H9 (cell line): ENCODE data around the gene MAPK8. TPM values are rescaled to one million over a fixed set of nuclear protein-coding genes. Genes with fewer than 3 reads are reported as not detected.

Source experiments
- DNase-seq: peaks from one replicate; pipeline ENCODE4 v3.0.0-alpha.2; 2017
- H2AFZ ChIP-seq: one replicate; pipeline ENCODE4 v1.6.1; 2013; ENCODE audit warnings: mild to moderate bottlenecking, low read length, control low read depth, moderate library complexity
- H2AK5ac ChIP-seq: 2 replicates; pipeline ENCODE4 v1.6.1; 2013; ENCODE audit warnings: low read length, control low read depth, mixed read lengths; ENCODE audit not compliant: insufficient read length
- H2BK120ac ChIP-seq: one replicate; pipeline ENCODE4 v1.6.1; 2013; ENCODE audit warnings: low read depth, mild to moderate bottlenecking, low read length, control low read depth, inconsistent platforms; ENCODE audit not compliant: poor library complexity, severe bottlenecking
- H2BK12ac ChIP-seq: 2 replicates; pipeline ENCODE4 v1.6.1; 2013; ENCODE audit warnings: low read length, control low read depth, mixed read lengths, low read depth; ENCODE audit not compliant: insufficient read length
- H2BK15ac ChIP-seq: 2 replicates; pipeline ENCODE4 v1.6.1; 2013; ENCODE audit warnings: low read depth, low read length, control low read depth
- H2BK20ac ChIP-seq: one replicate; pipeline ENCODE4 v1.6.1; 2013; ENCODE audit warnings: low read depth, mild to moderate bottlenecking, low read length, control low read depth, inconsistent platforms; ENCODE audit not compliant: poor library complexity, severe bottlenecking
- H2BK5ac ChIP-seq: 2 replicates; pipeline ENCODE4 v1.6.1; 2013; ENCODE audit warnings: low read length, control low read depth, mixed read lengths; ENCODE audit not compliant: insufficient read length
- H3K14ac ChIP-seq: 2 replicates; pipeline ENCODE4 v1.6.1; 2013; ENCODE audit warnings: low read length, control low read depth; ENCODE audit not compliant: insufficient read depth
- H3K18ac ChIP-seq: 2 replicates; pipeline ENCODE4 v1.6.1; 2013; ENCODE audit warnings: low read depth, mild to moderate bottlenecking, mixed read lengths, low read length, control low read depth; ENCODE audit not compliant: insufficient read length
- H3K23ac ChIP-seq: 2 replicates; pipeline ENCODE4 v1.6.1; 2013; ENCODE audit warnings: low read length, control low read depth, mixed read lengths, low read depth; ENCODE audit not compliant: insufficient read length
- H3K23me2 ChIP-seq: 2 replicates; pipeline ENCODE4 v1.6.1; 2013; ENCODE audit warnings: low read depth, mild to moderate bottlenecking, mixed read lengths, low read length, control low read depth; ENCODE audit not compliant: insufficient read length, poor library complexity, severe bottlenecking
- H3K27ac ChIP-seq: 2 replicates; pipeline ENCODE4 v1.5.1; 2013; ENCODE audit warnings: low read length, control low read depth, mixed read lengths, low read depth; ENCODE audit not compliant: insufficient read length
- H3K27me3 ChIP-seq: 2 replicates; pipeline ENCODE4 v1.6.1; 2013; ENCODE audit warnings: low read length, control low read depth, inconsistent platforms; ENCODE audit not compliant: insufficient read depth
- H3K4ac ChIP-seq: 2 replicates; pipeline ENCODE4 v1.6.1; 2013; ENCODE audit warnings: low read depth, mild to moderate bottlenecking, control low read depth, inconsistent platforms, low read length, moderate library complexity
- H3K4me1 ChIP-seq: 2 replicates; pipeline ENCODE4 v1.6.1; 2013; ENCODE audit warnings: low read length, control low read depth, inconsistent platforms; ENCODE audit not compliant: insufficient read depth
- H3K4me2 ChIP-seq: 2 replicates; pipeline ENCODE4 v1.6.1; 2013; ENCODE audit warnings: low read length, control low read depth, mixed read lengths; ENCODE audit not compliant: insufficient read length, insufficient read depth
- H3K56ac ChIP-seq: 2 replicates; pipeline ENCODE4 v1.6.1; 2013; ENCODE audit warnings: low read depth, mild to moderate bottlenecking, mixed read lengths, low read length, control low read depth; ENCODE audit not compliant: insufficient read length
- H3K79me1 ChIP-seq: 2 replicates; pipeline ENCODE4 v1.6.1; 2013; ENCODE audit warnings: low read depth, mild to moderate bottlenecking, moderate library complexity, low read length, control low read depth, inconsistent platforms; ENCODE audit not compliant: insufficient read depth, poor library complexity, severe bottlenecking
- H3K79me2 ChIP-seq: 2 replicates; pipeline ENCODE4 v1.6.1; 2013; ENCODE audit warnings: low read length, control low read depth, inconsistent platforms; ENCODE audit not compliant: insufficient read depth
- H3K9ac ChIP-seq: 2 replicates; pipeline ENCODE4 v1.6.1; 2013; ENCODE audit warnings: low read length, control low read depth, mixed read lengths; ENCODE audit not compliant: insufficient read length; ENCODE audit errors: extremely low read depth
- H3K9me3 ChIP-seq: one replicate; pipeline ENCODE4 v1.6.1; 2013; ENCODE audit warnings: low read depth, low read length, inconsistent platforms; ENCODE audit not compliant: control insufficient read depth
- H3T11ph ChIP-seq: one replicate; pipeline ENCODE4 v1.6.1; 2013; ENCODE audit warnings: mild to moderate bottlenecking, low read length, control low read depth, inconsistent platforms
- H4K20me1 ChIP-seq: one replicate; pipeline ENCODE4 v1.6.1; 2013; ENCODE audit not compliant: control insufficient read depth, insufficient read length, insufficient read depth
- H4K5ac ChIP-seq: 2 replicates; pipeline ENCODE4 v1.6.1; 2013; ENCODE audit warnings: low read depth, mild to moderate bottlenecking, mixed read lengths, low read length, control low read depth; ENCODE audit not compliant: insufficient read length
- H4K8ac ChIP-seq: replicated peaks from 2 replicates; pipeline ENCODE4 v1.6.1; 2013; ENCODE audit warnings: low read length, control low read depth, mixed read lengths, low read depth; ENCODE audit not compliant: insufficient read length
- H4K91ac ChIP-seq: 2 replicates; pipeline ENCODE4 v1.6.1; 2013; ENCODE audit warnings: low read depth, mild to moderate bottlenecking, moderate library complexity, mixed read lengths, low read length, control low read depth; ENCODE audit not compliant: insufficient read length
- H3K27ac Mint-ChIP-seq, 3 experiments: 2 replicates in 2 of 3; 3 replicates in 1 of 3; pipeline ENCODE4 v1.8.0; 2020 to 2021; ENCODE audit warnings: mixed read lengths in 3 of 3, mild to moderate bottlenecking in 1 of 3, moderate library complexity in 1 of 3
- H3K27me3 Mint-ChIP-seq: 2 replicates; pipeline ENCODE4 v1.8.0; 2021; ENCODE audit warnings: low read depth, mild to moderate bottlenecking, moderate library complexity, mixed read lengths
- H3K36me3 Mint-ChIP-seq, 3 experiments: 2 replicates in 2 of 3; 3 replicates in 1 of 3; pipeline ENCODE4 v1.8.0; 2020 to 2021; ENCODE audit warnings: low read depth in 3 of 3, mixed read lengths in 3 of 3; ENCODE audit not compliant: insufficient read depth in 1 of 3
- H3K4me1 Mint-ChIP-seq, 2 experiments: 2 replicates each; pipeline ENCODE4 v1.8.0; 2020; ENCODE audit warnings: mixed read lengths in 2 of 2
- H3K4me3 Mint-ChIP-seq, 2 experiments: 2 replicates in 1 of 2; 3 replicates in 1 of 2; pipeline ENCODE4 v1.8.0; 2020 to 2021; ENCODE audit warnings: mild to moderate bottlenecking in 2 of 2, mixed read lengths in 2 of 2, moderate library complexity in 1 of 2
- H3K9me3 Mint-ChIP-seq, 2 experiments: 2 replicates in 1 of 2; 3 replicates in 1 of 2; pipeline ENCODE4 v1.8.0; 2020; ENCODE audit warnings: mild to moderate bottlenecking in 2 of 2, mixed read lengths in 2 of 2, moderate library complexity in 1 of 2
- CTCF ChIP-seq: fragments of 200-600 bp; sonication (generic); conservative IDR thresholded peaks from 3 replicates; pipeline ENCODE4 v1.8.0; 2021; ENCODE audit warnings: antibody characterized with exemption, mild to moderate bottlenecking
- WGBS: extraction: QIAGEN DNeasy Blood & Tissue Kit; methylation state at CpG from one replicate; pipeline ENCODE4 v1.1.7; 2013; ENCODE audit warnings: missing lambda C conversion rate, low lambda C conversion rate, mixed read lengths; ENCODE audit not compliant: insufficient read length; ENCODE audit errors: extremely low coverage; 5-methylcytosine and 5-hydroxymethylcytosine counted together
- total RNA-seq: library from RNA; stranded (reverse); gene quantifications from 2 replicates; pipeline ENCODE4 v1.2.1, GENCODE V29; 2021

The MAPK8 gene
- total RNA-seq, 1 experiment from 2014 or later: 52.0 TPM

DNA sequence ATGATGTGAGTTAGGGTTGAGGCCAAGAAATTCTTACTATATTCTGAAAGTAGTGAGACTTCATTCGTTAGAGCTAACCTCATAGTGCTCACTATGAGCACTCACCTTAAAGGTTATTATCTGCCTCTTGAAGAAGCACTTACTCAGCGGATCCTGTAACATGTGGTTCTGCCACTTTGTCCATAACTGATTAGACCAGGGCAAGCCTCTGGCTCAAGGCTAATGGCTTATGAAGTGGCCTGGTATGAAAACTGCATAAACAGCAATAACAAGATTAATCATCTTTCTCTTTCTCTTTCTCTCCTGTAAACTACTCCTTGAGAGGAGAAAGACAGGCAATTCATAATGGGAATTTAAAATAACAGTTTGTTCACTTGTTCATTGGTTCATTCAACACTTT is 82.8 kb downstream of the MAPK8 start:
- no CpG with 5 or more reads among the region's 2 CpGs for WGBS
- no peaks in the 10 kb centered on the region for H4K20me1 ChIP-seq
- H3K27me3 Mint-ChIP-seq: no peaks in the 10 kb centered on the region

More for the DNA sequence above, 82.8 kb downstream of the MAPK8 start:
- no peak for TF ChIP-seq CTCF
- Histone ChIP-seq H2BK5ac (no peak overlapping the region), H4K8ac (no peak overlapping the region), H3K79me2 (no peaks in the 10 kb centered on the region), H4K91ac (no peak overlapping the region), H3K79me1 (no peaks in the 10 kb centered on the region), H2BK120ac (no peak overlapping the region), H3K56ac (no peak overlapping the region), H3K4ac (no peak overlapping the region), H3K27me3 (no peaks in the 10 kb centered on the region), H3K4me1 (no peaks in the 10 kb centered on the region), H2AFZ (no peak overlapping the region), H3K9me3 (no peaks in the 10 kb centered on the region), H3K14ac (no peak overlapping the region), H3K27ac (no peak overlapping the region), H3K4me2 (no peak overlapping the region), H3K23ac (no peak overlapping the region), H4K5ac (no peak overlapping the region), H3K23me2 (no peaks in the 10 kb centered on the region), H2BK12ac (no peak overlapping the region), H3K18ac (no peak overlapping the region), H2AK5ac (no peak overlapping the region), H3T11ph (no peak overlapping the region), H3K9ac (no peak overlapping the region), H2BK15ac (no peak overlapping the region), H2BK20ac (no peak overlapping the region)
- no peak overlapping the region for H3K4me3 Mint-ChIP-seq
- H3K27ac Mint-ChIP-seq: no peak overlapping the region
- H3K4me1 Mint-ChIP-seq: peaks cover 16 to 22% of the 10 kb centered on the region in 2 experiments
- no peaks in the 10 kb centered on the region for H3K36me3 Mint-ChIP-seq
- no peaks in the 10 kb centered on the region for H3K9me3 Mint-ChIP-seq
- DNase-seq: no peak
